DMS 273 (cell line): Measurements from ENCODE around the gene CREM.
"Not testable (repeated sequence)": the region's sequence is repeated elsewhere in the genome, so short reads cannot be mapped to it uniquely, and the experiment has no call there.

Source experiments
- DNase-seq: peaks from one replicate; lab custom pipeline; 2025; ENCODE audit not compliant: unreplicated experiment; lab: John Stamatoyannopoulos, UW

Gene CREM

GRCh38 chr10:35192645-35193249 is 66.1 kb downstream of the CREM start:
- no peak for DNase-seq

- DNase-seq = no peak
Observed at GRCh38 chr10:35194471-35194870, 67.8 kb downstream of the CREM start.

- peak; percentile 7 for DNase-seq
Observed at GRCh38 chr10:35194906-35195305, 68.3 kb downstream of the CREM start.

GRCh38 chr10:35195361-35196306 is 69.0 kb downstream of the CREM start:
- DNase-seq = peak; percentile 74

- no peak for DNase-seq
Observed at GRCh38 chr10:35200487-35200886, 73.8 kb downstream of the CREM start.

GRCh38 chr10:35201234-35201633 is 74.6 kb downstream of the CREM start:
- no peak for DNase-seq

- no peak for DNase-seq
Observed at GRCh38 chr10:35202050-35202449, 75.4 kb downstream of the CREM start.

- DNase-seq = no peak
Observed at GRCh38 chr10:35203745-35204144, 77.1 kb downstream of the CREM start.

- no peak for DNase-seq
Observed at GRCh38 chr10:35204650-35205319, 78.1 kb downstream of the CREM start.

GRCh38 chr10:35206274-35206673 is 79.6 kb downstream of the CREM start:
- no peak for DNase-seq

GRCh38 chr10:35208536-35208935 is 81.9 kb downstream of the CREM start:
- no peak for DNase-seq

- DNase-seq = no peak
Observed at GRCh38 chr10:35208949-35209613, 82.4 kb downstream of the CREM start.

GRCh38 chr10:35210961-35211360 is 84.3 kb downstream of the CREM start:
- no peak for DNase-seq

GRCh38 chr10:35211390-35211789 is 84.7 kb downstream of the CREM start:
- no peak for DNase-seq

- no peak for DNase-seq
Observed at GRCh38 chr10:35212856-35213255, 86.2 kb downstream of the CREM start.

- no peak for DNase-seq
Observed at GRCh38 chr10:35213699-35214098, 87.1 kb downstream of the CREM start.

GRCh38 chr10:35214607-35215020 is 88.0 kb downstream of the CREM start:
- no peak for DNase-seq

- no peak for DNase-seq
Observed at GRCh38 chr10:35215107-35215506, 88.5 kb downstream of the CREM start.

- DNase-seq = no peak
Observed at GRCh38 chr10:35216303-35216905, 89.8 kb downstream of the CREM start.

GRCh38 chr10:35216956-35217355 is 90.3 kb downstream of the CREM start:
- DNase-seq = not testable (repeated sequence)

- no peak for DNase-seq
Observed at GRCh38 chr10:35217455-35217854, 90.8 kb downstream of the CREM start.
